HEK293T (cell line): ENCODE measurements around the gene HIGD1B.

ENCODE experiments used
- CTCF ChIA-PET: fragments of 350-600 bp; formaldehyde crosslinking; extraction: SDS; loops from one replicate; lab custom pipeline; 2021; ENCODE audit warnings: antibody characterized with exemption, inconsistent platforms; lab: Yijun Ruan, JAX
- POLR2A ChIA-PET: fragments of 350-600 bp; formaldehyde crosslinking; extraction: SDS; loops from one replicate; lab custom pipeline; 2020; ENCODE audit warnings: antibody characterized with exemption, inconsistent platforms; lab: Yijun Ruan, JAX
- DNase-seq: peaks from one replicate; pipeline ENCODE4 v3.0.0; 2012; ENCODE audit warnings: mixed read lengths; ENCODE audit errors: extremely low spot score
- ARNT ChIP-seq: fragments of 450-650 bp; IDR thresholded peaks from 2 replicates; pipeline ENCODE4 v1.6.1; 2017; ENCODE audit warnings: mild to moderate bottlenecking
- BHLHE40 ChIP-seq: fragments of 450-650 bp; IDR thresholded peaks from 2 replicates; pipeline ENCODE4 v1.6.1; 2016; ENCODE audit warnings: mild to moderate bottlenecking, moderate library complexity, borderline replicate concordance
- CTBP1 ChIP-seq: fragments of 450-650 bp; IDR thresholded peaks from 2 replicates; pipeline ENCODE4 v1.6.1; 2016; ENCODE audit warnings: borderline replicate concordance
- ELF4 ChIP-seq: fragments of 450-650 bp; IDR thresholded peaks from 2 replicates; pipeline ENCODE4 v1.6.1; 2017; ENCODE audit warnings: antibody characterized with exemption
- FOXA1 ChIP-seq: fragments of 450-650 bp; IDR thresholded peaks from 2 replicates; pipeline ENCODE4 v1.6.1; 2016; ENCODE audit warnings: mild to moderate bottlenecking
- FOXK2 ChIP-seq: fragments of 450-650 bp; IDR thresholded peaks from 2 replicates; pipeline ENCODE4 v1.6.1; 2016; ENCODE audit warnings: mild to moderate bottlenecking
- FOXM1 ChIP-seq: fragments of 450-650 bp; IDR thresholded peaks from 2 replicates; pipeline ENCODE4 v1.6.1; 2017; ENCODE audit warnings: mild to moderate bottlenecking, borderline replicate concordance
- HDGF ChIP-seq: fragments of 450-650 bp; IDR thresholded peaks from 2 replicates; pipeline ENCODE4 v1.6.1; 2017; ENCODE audit warnings: antibody characterized with exemption, borderline replicate concordance
- L3MBTL2 ChIP-seq: fragments of 450-650 bp; conservative IDR thresholded peaks from 2 replicates; pipeline ENCODE4 v1.6.1; 2016; ENCODE audit warnings: mild to moderate bottlenecking
- LEF1 ChIP-seq: fragments of 450-650 bp; IDR thresholded peaks from 2 replicates; pipeline ENCODE4 v1.6.1; 2017; ENCODE audit warnings: mild to moderate bottlenecking, borderline replicate concordance
- NFRKB ChIP-seq: fragments of 450-650 bp; IDR thresholded peaks from 2 replicates; pipeline ENCODE4 v1.6.1; 2016; ENCODE audit warnings: mild to moderate bottlenecking, moderate library complexity
- SP1 ChIP-seq: fragments of 450-650 bp; IDR thresholded peaks from 2 replicates; pipeline ENCODE4 v1.6.1; 2017
- SUZ12 ChIP-seq: fragments of 450-650 bp; IDR thresholded peaks from 2 replicates; pipeline ENCODE4 v1.6.1; 2016; ENCODE audit warnings: mild to moderate bottlenecking
- TARDBP ChIP-seq: fragments of 450-650 bp; IDR thresholded peaks from 2 replicates; pipeline ENCODE4 v1.6.1; 2016
- ZNF384 ChIP-seq: fragments of 450-650 bp; IDR thresholded peaks from 2 replicates; pipeline ENCODE4 v1.6.1; 2016
- TF ChIP-seq, protein P1 (sequence below): fragments of 450-650 bp; IDR thresholded peaks from 2 replicates; pipeline ENCODE4 v1.6.1; 2016

The HIGD1B gene

DNA sequence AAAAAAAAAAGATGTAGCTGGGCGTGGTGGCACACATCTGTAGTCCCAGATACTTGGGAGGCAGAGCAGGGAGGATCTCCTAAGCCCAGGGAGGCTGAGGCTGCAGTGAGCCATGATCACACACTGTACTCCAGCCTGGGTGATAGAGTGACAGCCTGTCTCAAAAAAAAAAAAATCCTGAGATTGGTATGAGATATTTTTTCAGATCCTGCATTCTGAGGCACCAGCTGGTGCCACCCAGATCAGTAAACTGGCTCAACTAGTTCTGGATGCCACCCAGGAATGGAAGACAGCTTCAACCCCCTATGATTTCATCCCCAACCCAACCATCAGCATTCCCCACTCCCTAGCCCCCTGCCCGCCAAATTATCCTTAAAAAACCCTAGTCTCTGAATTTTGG, 10.5 kb upstream of the HIGD1B start:
- ChIA-PET CTCF (interaction anchor here (0.6 kb wide), 1 partner anchor 16 kb away, joined by 4 read pairs; no protein-coding TSS in a partner anchor), POLR2A (no interaction called here)
- TF ChIP-seq ARNT (no peak), L3MBTL2 (no peak), HDGF (no peak), TARDBP (no peak), SP1 (no peak), CTBP1 (no peak), FOXM1 (no peak), ELF4 (no peak), BHLHE40 (no peak), SUZ12 (no peak), ZNF384 (no peak), NFRKB (no peak), LEF1 (no peak), FOXA1 (no peak), FOXK2 (no peak)
- TF ChIP-seq, protein P1, sequence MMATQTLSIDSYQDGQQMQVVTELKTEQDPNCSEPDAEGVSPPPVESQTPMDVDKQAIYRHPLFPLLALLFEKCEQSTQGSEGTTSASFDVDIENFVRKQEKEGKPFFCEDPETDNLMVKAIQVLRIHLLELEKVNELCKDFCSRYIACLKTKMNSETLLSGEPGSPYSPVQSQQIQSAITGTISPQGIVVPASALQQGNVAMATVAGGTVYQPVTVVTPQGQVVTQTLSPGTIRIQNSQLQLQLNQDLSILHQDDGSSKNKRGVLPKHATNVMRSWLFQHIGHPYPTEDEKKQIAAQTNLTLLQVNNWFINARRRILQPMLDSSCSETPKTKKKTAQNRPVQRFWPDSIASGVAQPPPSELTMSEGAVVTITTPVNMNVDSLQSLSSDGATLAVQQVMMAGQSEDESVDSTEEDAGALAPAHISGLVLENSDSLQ = no peak
- no peak for DNase-seq

DNA sequence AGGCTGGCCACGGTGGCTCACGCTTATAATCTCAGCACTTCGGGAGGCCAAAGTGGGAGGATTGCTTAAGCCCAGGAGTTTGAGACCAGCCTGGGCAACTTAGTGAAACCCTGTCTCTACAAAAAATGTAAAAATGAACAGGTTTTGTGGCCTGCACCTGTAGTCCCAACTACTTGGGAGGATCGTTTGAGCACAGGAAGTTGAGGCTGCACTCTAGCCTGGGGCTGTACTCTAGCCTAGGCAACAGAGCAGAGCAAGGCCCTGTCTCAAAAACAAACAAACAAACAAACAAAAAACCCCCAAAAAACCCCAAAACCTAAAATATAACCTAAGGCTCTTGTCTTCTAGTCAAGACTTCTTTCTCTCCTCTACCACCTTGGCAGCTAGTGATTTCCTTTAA, 7.4 kb upstream of the HIGD1B start:
- ChIA-PET POLR2A (no interaction called here), CTCF (no interaction called here)
- TF ChIP-seq L3MBTL2 = no peak
- no peak for TF ChIP-seq ZNF384
- TF ChIP-seq FOXK2 = no peak
- no peak for DNase-seq

DNA sequence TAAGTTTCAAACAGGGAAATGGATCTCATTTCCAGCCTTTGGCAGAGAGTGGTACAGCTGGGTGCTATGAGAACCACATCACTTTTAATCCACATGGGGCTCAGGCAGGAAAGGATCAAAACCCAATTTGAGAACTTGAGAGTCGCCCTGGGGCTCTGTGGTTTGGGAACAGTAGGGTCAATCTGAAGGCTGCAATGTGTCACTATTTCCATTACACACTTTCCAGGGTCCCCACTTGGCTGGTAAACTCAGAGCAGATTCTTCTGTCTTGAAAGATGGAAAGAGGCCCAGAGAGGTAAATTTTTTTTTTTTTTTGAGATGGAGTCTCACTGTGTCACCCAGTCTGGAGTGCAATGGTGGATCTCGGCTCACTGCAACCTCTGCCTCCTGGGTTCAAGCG, 6.7 kb upstream of the HIGD1B start:
- CTCF ChIA-PET = no interaction called here
- DNase-seq = no peak

DNA sequence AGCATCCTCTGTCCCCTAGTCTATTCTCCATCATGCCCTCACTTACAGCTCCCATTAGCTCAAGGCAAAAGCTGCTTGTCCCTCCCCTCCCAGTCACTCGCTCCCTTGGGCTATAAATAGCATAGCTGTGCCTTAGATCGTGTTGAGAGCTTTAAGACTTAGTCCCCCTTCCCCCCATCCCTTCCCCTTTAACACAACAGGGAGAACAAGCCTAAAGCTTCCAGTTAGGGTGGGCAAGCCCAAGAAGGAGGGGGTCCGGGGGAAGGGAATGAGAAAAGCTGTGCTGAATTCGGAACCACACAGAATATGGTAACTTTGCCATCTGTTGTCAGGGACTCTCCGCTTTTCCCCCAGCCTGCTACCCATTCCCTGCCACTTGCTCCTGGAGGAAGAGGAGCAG, 4.9 kb upstream of the HIGD1B start:
- ChIA-PET POLR2A (interaction anchor here (0.6 to 1.1 kb wide), 4 partner anchors 11 to 67 kb away, joined by 3 to 5 read pairs (median 3); no protein-coding TSS in a partner anchor), CTCF (no interaction called here)
- TF ChIP-seq SP1 (no peak), TARDBP (no peak), FOXK2 (no peak)
- no peak for DNase-seq

More for the DNA sequence above, 6.7 kb upstream of the HIGD1B start:
- TF ChIP-seq ARNT (no peak), HDGF (no peak), BHLHE40 (no peak), LEF1 (no peak), FOXM1 (no peak), FOXA1 (no peak), CTBP1 (no peak), NFRKB (no peak), FOXK2 (no peak), TARDBP (no peak), ZNF384 (no peak), SP1 (no peak), SUZ12 (no peak)
- TF ChIP-seq, protein P1 = no peak
- POLR2A ChIA-PET = no interaction called here

DNA sequence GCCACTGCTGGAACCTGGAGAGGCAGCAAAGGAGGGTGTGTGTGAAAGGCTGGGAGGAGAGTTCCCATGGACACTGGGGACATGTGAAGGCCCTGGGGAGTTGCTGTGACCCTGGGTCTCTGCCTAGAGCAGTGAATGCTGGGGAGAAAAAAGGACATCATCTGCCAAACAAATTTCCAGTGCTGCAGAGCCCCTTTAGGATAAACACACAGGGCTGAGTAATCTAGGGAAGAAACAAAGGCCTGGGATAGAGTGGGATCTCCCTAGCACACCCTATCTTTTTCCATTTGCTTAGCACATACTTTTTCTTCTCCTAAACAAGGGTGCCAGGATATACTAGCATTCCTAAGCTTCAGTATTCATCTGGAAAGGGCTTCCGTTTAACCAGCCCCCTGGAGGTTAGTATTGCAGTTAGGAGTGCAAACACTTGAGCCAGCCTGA, 3.3 kb upstream of the HIGD1B start:
- DNase-seq = no peak
- CTCF ChIA-PET = no interaction called here
- TF ChIP-seq TARDBP = no peak
- TF ChIP-seq, protein P1 = no peak
- no peak for TF ChIP-seq ELF4
- no peak for TF ChIP-seq SP1
- TF ChIP-seq FOXM1 = no peak
- TF ChIP-seq L3MBTL2 = no peak
- no peak for TF ChIP-seq ZNF384
- no peak for TF ChIP-seq SUZ12
- TF ChIP-seq CTBP1 = no peak
- no peak for TF ChIP-seq HDGF
- no peak for TF ChIP-seq BHLHE40
- no peak for TF ChIP-seq ARNT
- no peak for TF ChIP-seq LEF1
- TF ChIP-seq FOXK2 = no peak
- no peak for TF ChIP-seq FOXA1
- no peak for TF ChIP-seq NFRKB
- POLR2A ChIA-PET = no interaction called here

DNA sequence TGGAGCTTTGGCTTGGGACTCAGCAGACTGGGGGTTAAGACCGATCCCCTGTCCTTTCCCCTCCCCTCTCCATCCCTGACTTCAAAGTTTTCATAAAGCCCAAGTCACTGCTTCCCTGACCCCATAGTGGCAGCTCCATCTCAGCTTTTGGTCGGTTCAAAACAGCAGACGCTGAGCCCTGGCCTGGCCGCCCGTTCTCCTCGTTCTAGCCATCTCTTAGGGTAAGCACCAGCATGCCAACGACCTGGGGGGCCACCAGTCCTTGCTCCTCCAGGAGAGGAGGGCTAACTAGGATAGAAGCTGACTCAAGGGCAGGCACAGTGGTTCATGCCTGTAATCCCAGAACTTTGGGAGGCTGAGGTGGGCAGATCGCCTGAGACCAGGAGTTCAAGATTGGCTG, 1.5 kb upstream of the HIGD1B start:
- TF ChIP-seq L3MBTL2 (no peak), FOXM1 (no peak), NFRKB (no peak)
- ChIA-PET CTCF (interaction anchor here (1.0 kb wide), 1 partner anchor 71 kb away, joined by 3 read pairs; no protein-coding TSS in a partner anchor), POLR2A (interaction anchor here (1.6 kb wide), 1 partner anchor 69 kb away, joined by 3 read pairs; no protein-coding TSS in a partner anchor)
- no peak for DNase-seq

DNA sequence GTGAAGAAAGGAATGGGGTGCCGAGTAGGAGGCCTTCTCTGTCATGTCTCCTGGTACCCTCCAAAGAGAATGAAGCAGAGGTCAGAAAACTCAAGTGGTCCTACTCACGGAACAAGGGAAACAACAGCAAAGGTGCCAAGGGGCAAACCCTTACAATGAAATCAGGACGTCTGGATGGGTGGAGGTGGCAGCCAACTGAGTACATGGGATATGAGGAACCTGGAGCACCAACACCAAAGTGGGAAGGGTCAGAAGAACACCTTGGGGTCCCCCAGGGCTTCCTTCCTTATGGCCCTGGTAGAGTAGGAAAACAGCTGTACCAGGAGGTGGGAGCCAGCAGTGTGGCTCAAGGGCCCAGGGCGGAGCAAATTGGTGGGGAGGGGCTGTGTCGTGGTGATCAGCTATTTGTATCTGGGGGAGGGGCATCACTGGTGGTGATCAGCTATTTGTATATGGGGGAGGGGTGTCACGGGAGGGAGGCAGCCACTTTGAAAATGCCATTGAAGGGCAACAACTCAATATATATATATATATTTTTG, 643 bp downstream of the HIGD1B start:
- POLR2A ChIA-PET = no interaction called here
- CTCF ChIA-PET = no interaction called here
- TF ChIP-seq FOXK2 (no peak), CTBP1 (no peak), LEF1 (no peak), L3MBTL2 (no peak), SP1 (no peak), FOXA1 (no peak), ELF4 (no peak), BHLHE40 (no peak), ZNF384 (no peak), ARNT (no peak)
- TF ChIP-seq, protein P1 = no peak
- no peak for DNase-seq
